GM19324 (cell line): ENCODE results near the gene KANSL1.
"Not testable (repeated sequence)": the region's sequence is repeated elsewhere in the genome, so short reads cannot be mapped to it uniquely, and the experiment has no call there.

ENCODE experiments used
- ATAC-seq: cut with Tn5 transposase; IDR thresholded peaks from one replicate; pipeline ENCODE4 v1.9.1; 2021; ENCODE audit warnings: mild to moderate bottlenecking, moderate library complexity; ENCODE audit not compliant: unreplicated experiment, low FRiP score

The KANSL1 gene

DNA sequence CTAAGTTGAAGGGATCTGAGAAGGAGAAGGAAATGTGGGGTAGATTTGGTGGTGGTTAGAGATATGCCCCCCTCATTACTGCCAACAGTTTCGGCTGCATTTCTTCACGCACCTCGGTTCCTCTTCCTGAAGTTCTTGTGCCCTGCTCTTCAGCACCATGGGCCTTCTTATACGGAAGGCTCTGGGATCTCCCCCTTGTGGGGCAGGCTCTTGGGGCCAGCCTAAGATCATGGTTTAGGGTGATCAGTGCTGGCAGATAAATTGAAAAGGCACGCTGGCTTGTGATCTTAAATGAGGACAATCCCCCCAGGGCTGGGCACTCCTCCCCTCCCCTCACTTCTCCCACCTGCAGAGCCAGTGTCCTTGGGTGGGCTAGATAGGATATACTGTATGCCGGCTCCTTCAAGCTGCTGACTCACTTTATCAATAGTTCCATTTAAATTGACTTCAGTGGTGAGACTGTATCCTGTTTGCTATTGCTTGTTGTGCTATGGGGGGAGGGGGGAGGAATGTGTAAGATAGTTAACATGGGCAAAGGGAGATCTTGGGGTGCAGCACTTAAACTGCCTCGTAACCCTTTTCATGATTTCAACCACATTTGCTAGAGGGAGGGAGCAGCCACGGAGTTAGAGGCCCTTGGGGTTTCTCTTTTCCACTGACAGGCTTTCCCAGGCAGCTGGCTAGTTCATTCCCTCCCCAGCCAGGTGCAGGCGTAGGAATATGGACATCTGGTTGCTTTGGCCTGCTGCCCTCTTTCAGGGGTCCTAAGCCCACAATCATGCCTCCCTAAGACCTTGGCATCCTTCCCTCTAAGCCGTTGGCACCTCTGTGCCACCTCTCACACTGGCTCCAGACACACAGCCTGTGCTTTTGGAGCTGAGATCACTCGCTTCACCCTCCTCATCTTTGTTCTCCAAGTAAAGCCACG, 165.9 kb downstream of the KANSL1 start:
- ATAC-seq = no peak

DNA sequence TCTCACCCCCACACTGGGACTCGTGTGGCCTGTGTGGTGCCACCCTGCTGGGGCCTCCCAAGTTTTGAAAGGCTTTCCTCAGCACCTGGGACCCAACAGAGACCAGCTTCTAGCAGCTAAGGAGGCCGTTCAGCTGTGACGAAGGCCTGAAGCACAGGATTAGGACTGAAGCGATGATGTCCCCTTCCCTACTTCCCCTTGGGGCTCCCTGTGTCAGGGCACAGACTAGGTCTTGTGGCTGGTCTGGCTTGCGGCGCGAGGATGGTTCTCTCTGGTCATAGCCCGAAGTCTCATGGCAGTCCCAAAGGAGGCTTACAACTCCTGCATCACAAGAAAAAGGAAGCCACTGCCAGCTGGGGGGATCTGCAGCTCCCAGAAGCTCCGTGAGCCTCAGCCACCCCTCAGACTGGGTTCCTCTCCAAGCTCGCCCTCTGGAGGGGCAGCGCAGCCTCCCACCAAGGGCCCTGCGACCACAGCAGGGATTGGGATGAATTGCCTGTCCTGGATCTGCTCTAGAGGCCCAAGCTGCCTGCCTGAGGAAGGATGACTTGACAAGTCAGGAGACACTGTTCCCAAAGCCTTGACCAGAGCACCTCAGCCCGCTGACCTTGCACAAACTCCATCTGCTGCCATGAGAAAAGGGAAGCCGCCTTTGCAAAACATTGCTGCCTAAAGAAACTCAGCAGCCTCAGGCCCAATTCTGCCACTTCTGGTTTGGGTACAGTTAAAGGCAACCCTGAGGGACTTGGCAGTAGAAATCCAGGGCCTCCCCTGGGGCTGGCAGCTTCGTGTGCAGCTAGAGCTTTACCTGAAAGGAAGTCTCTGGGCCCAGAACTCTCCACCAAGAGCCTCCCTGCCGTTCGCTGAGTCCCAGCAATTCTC, 166.8 kb downstream of the KANSL1 start:
- no peak for ATAC-seq

DNA sequence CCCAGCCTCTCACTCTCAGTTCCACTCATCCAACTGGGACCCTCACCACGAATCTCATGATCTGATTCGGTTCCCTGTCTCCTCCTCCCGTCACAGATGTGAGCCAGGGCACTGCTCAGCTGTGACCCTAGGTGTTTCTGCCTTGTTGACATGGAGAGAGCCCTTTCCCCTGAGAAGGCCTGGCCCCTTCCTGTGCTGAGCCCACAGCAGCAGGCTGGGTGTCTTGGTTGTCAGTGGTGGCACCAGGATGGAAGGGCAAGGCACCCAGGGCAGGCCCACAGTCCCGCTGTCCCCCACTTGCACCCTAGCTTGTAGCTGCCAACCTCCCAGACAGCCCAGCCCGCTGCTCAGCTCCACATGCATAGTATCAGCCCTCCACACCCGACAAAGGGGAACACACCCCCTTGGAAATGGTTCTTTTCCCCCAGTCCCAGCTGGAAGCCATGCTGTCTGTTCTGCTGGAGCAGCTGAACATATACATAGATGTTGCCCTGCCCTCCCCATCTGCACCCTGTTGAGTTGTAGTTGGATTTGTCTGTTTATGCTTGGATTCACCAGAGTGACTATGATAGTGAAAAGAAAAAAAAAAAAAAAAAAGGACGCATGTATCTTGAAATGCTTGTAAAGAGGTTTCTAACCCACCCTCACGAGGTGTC, 167.6 kb downstream of the KANSL1 start:
- no peak for ATAC-seq

DNA sequence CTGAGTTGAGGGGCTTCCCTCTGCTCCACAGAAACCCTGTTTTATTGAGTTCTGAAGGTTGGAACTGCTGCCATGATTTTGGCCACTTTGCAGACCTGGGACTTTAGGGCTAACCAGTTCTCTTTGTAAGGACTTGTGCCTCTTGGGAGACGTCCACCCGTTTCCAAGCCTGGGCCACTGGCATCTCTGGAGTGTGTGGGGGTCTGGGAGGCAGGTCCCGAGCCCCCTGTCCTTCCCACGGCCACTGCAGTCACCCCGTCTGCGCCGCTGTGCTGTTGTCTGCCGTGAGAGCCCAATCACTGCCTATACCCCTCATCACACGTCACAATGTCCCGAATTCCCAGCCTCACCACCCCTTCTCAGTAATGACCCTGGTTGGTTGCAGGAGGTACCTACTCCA, 168.2 kb downstream of the KANSL1 start:
- no peak for ATAC-seq

DNA sequence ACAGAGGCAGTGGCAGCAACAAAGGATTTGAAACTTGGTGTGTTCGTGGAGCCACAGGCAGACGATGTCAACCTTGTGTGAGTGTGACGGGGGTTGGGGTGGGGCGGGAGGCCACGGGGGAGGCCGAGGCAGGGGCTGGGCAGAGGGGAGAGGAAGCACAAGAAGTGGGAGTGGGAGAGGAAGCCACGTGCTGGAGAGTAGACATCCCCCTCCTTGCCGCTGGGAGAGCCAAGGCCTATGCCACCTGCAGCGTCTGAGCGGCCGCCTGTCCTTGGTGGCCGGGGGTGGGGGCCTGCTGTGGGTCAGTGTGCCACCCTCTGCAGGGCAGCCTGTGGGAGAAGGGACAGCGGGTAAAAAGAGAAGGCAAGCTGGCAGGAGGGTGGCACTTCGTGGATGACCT, 168.6 kb downstream of the KANSL1 start:
- no peak for ATAC-seq

DNA sequence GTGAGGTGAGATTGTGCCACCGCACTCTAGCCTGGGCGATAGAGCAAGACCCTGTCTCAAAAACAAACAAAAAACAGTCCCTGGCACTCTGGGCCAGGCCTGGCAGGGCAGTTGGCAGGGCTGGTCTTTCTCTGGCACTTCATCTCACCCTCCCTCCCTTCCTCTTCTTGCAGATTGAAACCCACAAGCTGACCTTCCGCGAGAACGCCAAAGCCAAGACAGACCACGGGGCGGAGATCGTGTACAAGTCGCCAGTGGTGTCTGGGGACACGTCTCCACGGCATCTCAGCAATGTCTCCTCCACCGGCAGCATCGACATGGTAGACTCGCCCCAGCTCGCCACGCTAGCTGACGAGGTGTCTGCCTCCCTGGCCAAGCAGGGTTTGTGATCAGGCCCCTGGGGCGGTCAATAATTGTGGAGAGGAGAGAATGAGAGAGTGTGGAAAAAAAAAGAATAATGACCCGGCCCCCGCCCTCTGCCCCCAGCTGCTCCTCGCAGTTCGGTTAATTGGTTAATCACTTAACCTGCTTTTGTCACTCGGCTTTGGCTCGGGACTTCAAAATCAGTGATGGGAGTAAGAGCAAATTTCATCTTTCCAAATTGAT, 169.3 kb downstream of the KANSL1 start:
- no peak for ATAC-seq

DNA sequence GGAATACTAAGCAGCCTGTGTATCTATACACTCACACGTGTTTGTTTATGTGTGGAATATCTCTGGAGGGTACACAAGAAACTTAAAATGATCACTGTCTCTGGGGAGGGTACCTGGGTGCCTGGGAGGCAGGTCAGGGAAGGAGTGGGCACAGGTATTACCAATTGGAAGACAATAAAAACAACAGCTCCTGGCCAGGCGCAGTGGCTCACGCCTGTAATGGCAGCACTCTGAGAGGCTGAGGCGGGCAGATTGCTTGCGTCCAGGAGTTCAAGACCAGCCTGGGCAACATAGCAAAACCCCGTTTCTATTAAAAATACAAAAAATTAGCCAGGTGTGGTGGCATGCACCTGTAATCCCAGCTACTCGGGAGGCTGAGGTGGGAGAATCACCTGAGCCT, 169.9 kb downstream of the KANSL1 start:
- ATAC-seq = not testable (repeated sequence)

DNA sequence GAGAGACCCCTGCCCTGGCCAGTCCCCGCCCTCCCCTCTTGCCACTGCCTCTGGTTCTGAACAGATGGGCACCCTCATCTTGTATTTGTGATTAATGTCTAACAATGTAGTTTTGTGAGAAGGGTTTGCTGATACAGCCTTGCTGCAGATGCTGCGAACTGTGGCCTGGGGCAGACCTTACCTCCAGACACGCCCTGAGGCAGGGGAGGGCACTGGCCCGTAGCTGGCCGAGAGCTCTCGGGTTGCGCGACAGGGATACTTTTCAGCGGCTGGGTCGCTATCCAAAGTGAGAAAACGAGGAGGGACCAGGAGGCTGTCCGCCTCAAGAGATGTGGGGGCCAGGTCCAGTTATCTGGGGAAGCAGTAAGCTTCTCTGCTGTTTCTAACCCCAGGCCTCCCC, 172.2 kb downstream of the KANSL1 start:
- no peak for ATAC-seq

DNA sequence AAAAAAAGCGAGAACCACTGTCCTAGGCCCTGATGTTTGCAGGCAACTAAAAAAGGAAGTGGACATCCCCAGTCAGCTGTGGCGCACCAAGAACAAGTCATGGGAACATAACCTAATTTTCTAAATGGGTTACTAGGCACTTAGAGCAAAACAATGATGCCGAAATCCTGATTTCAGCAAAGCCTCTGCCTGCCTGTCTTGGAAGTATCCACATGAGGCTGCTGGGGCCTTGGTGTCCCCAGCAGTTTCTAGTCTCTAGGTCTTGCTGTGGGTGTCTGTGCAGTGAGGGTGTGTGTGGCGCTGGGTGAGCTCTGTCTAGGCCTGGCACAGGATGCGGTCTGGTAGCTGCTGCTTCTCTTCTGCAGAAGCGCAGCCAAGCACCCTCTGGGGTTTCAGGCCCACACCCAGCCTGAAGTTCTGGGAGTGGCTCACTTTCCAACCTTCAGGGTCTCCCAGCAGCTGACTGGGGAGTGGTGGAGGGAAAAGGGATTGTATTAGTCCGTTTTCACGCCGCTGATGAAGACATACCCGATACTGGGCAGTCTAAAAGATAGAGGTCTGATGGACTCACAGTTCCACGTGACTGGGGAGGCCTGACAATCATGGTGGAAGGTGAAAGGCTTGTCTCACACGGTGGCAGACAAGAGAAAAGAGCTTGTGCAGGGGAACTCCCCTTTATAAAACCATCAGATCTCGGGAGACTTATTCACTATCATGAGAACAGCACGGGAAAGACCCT, 173.0 kb downstream of the KANSL1 start:
- no peak for ATAC-seq

DNA sequence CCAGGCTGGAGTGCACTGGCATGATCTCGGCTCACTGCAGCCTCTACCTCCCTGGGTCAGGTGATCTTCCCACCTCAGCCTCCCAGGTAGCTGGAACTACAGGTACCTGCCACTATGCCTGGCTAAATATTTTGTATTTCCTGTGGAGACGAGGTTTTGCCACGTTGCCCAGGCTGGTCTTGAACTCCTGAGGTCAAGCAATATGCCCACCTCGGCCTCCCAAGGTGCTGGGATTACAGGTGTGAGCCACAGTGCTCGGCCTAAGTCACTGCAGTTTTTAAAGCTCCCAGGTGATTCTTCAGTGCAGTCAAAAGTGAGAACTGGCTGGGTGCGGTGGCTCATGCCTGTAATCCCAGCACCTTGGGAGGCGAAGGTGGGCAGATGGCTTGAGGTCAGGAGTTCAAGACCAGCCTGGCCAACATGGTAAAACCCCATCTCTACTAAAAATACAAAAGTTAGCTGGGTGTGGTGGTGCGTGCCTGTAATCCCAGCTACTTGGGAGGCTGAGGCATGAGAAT, 173.8 kb downstream of the KANSL1 start:
- not testable (repeated sequence) for ATAC-seq

DNA sequence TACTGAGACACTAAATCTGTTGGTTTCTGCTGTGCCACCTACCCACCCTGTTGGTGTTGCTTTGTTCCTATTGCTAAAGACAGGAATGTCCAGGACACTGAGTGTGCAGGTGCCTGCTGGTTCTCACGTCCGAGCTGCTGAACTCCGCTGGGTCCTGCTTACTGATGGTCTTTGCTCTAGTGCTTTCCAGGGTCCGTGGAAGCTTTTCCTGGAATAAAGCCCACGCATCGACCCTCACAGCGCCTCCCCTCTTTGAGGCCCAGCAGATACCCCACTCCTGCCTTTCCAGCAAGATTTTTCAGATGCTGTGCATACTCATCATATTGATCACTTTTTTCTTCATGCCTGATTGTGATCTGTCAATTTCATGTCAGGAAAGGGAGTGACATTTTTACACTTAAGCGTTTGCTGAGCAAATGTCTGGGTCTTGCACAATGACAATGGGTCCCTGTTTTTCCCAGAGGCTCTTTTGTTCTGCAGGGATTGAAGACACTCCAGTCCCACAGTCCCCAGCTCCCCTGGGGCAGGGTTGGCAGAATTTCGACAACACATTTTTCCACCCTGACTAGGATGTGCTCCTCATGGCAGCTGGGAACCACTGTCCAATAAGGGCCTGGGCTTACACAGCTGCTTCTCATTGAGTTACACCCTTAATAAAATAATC, 179.6 kb downstream of the KANSL1 start:
- ATAC-seq = no peak

DNA sequence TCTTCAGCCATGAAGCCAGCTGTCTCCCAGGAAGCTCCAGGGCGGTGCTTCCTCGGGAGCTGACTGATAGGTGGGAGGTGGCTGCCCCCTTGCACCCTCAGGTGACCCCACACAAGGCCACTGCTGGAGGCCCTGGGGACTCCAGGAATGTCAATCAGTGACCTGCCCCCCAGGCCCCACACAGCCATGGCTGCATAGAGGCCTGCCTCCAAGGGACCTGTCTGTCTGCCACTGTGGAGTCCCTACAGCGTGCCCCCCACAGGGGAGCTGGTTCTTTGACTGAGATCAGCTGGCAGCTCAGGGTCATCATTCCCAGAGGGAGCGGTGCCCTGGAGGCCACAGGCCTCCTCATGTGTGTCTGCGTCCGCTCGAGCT, 180.1 kb downstream of the KANSL1 start:
- no peak for ATAC-seq

DNA sequence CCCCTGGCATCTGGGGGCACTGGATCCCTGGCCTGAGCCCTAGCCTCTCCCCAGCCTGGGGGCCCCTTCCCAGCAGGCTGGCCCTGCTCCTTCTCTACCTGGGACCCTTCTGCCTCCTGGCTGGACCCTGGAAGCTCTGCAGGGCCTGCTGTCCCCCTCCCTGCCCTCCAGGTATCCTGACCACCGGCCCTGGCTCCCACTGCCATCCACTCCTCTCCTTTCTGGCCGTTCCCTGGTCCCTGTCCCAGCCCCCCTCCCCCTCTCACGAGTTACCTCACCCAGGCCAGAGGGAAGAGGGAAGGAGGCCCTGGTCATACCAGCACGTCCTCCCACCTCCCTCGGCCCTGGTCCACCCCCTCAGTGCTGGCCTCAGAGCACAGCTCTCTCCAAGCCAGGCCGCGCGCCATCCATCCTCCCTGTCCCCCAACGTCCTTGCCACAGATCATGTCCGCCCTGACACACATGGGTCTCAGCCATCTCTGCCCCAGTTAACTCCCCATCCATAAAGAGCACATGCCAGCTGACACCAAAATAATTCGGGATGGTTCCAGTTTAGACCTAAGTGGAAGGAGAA, 180.6 kb downstream of the KANSL1 start:
- no peak for ATAC-seq

DNA sequence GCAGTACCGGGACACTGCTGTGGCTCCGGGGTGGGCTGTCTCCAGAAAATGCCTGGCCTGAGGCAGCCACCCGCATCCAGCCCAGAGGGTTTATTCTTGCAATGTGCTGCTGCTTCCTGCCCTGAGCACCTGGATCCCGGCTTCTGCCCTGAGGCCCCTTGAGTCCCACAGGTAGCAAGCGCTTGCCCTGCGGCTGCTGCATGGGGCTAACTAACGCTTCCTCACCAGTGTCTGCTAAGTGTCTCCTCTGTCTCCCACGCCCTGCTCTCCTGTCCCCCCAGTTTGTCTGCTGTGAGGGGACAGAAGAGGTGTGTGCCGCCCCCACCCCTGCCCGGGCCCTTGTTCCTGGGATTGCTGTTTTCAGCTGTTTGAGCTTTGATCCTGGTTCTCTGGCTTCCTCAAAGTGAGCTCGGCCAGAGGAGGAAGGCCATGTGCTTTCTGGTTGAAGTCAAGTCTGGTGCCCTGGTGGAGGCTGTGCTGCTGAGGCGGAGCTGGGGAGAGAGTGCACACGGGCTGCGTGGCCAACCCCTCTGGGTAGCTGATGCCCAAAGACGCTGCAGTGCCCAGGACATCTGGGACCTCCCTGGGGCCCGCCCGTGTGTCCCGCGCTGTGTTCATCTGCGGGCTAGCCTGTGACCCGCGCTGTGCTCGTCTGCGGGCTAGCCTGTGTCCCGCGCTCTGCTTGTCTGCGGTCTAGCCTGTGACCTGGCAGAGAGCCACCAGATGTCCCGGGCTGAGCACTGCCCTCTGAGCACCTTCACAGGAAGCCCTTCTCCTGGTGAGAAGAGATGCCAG, 181.3 kb downstream of the KANSL1 start:
- no peak for ATAC-seq

DNA sequence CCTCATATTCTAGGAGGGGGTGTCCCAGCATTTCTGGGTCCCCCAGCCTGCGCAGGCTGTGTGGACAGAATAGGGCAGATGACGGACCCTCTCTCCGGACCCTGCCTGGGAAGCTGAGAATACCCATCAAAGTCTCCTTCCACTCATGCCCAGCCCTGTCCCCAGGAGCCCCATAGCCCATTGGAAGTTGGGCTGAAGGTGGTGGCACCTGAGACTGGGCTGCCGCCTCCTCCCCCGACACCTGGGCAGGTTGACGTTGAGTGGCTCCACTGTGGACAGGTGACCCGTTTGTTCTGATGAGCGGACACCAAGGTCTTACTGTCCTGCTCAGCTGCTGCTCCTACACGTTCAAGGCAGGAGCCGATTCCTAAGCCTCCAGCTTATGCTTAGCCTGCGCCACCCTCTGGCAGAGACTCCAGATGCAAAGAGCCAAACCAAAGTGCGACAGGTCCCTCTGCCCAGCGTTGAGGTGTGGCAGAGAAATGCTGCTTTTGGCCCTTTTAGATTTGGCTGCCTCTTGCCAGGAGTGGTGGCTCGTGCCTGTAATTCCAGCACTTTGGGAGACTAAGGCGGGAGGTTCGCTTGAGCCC, 182.5 kb downstream of the KANSL1 start:
- no peak for ATAC-seq

DNA sequence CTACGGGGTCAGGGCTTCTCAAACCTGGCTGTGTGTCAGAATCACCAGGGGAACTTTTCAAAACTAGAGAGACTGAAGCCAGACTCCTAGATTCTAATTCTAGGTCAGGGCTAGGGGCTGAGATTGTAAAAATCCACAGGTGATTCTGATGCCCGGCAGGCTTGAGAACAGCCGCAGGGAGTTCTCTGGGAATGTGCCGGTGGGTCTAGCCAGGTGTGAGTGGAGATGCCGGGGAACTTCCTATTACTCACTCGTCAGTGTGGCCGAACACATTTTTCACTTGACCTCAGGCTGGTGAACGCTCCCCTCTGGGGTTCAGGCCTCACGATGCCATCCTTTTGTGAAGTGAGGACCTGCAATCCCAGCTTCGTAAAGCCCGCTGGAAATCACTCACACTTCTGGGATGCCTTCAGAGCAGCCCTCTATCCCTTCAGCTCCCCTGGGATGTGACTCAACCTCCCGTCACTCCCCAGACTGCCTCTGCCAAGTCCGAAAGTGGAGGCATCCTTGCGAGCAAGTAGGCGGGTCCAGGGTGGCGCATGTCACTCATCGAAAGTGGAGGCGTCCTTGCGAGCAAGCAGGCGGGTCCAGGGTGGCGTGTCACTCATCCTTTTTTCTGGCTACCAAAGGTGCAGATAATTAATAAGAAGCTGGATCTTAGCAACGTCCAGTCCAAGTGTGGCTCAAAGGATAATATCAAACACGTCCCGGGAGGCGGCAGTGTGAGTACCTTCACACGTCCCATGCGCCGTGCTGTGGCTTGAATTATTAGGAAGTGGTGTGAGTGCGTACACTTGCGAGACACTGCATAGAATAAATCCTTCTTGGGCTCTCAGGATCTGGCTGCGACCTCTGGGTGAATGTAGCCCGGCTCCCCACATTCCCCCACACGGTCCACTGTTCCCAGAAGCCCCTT, 183.3 kb downstream of the KANSL1 start:
- no peak for ATAC-seq

DNA sequence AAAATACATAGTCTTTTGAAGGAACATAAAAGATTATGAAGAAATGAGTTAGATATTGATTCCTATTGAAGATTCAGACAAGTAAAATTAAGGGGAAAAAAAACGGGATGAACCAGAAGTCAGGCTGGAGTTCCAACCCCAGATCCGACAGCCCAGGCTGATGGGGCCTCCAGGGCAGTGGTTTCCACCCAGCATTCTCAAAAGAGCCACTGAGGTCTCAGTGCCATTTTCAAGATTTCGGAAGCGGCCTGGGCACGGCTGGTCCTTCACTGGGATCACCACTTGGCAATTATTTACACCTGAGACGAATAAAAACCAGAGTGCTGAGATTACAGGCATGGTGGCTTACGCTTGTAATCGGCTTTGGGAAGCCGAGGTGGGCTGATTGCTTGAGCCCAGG, 184.6 kb downstream of the KANSL1 start:
- ATAC-seq = no peak
